Measurements from ENCODE around the gene PRADC1. TPM values are rescaled to one million over a fixed set of nuclear protein-coding genes. Genes with fewer than 3 reads are reported as not detected.

Gene PRADC1
- total and polyA plus RNA-seq, 9 of the 15 experiments (the other 6 are each of a cell fraction or from before 2014, with no cell fraction given), result 7.3 to 47.4 (median 34.2) TPM

GRCh38 chr2:73279852-73280251 lies 46.8 kb upstream of the PRADC1 start:
- 40% methylated on average over 7 of the region's 9 CpGs for WGBS (ENCODE audit: insufficient coverage, low coverage, missing lambda C conversion rate)
- intact Hi-C loops (cut with micrococcal nuclease), result no loop called here
- H3K9me3 ChIP-seq (replicated peaks; ENCODE audit: control insufficient read depth, insufficient read depth, low read depth, low read length), result no peaks in the 10 kb centered on the region
- FAIRE-seq, result no peak
- DNase-seq (ENCODE audit: extremely low read depth in 1 of 4, low spot score in 3 of 4), result peak in 1 of 4 experiments; percentile 41
- BruUV-seq (replicated peaks), result no TSS peak
- ChIA-PET CTCF (ENCODE audit: low intra/inter-chr PET ratio) (no interaction called here), POLR2A (interaction anchor here (1.1 kb wide), 1 partner anchor 9 kb away, joined by 3 read pairs; no protein-coding TSS in a partner anchor)
- H3K9me1 ChIP-seq (ENCODE audit: control insufficient read depth, insufficient read depth, low read length), result no peaks in the 10 kb centered on the region
- H3K9ac ChIP-seq (ENCODE audit: insufficient read depth in 1 of 2, low read depth in 2 of 2, low read length in 2 of 2), result no peak overlapping the region
- H3K36me3 ChIP-seq (ENCODE audit: control insufficient read depth, insufficient read depth, low read length), result 0 out of 3 replicates have a peak, but pooled peaks cover 2% of the 10 kb centered on the region
- no peak overlapping the region for H3K4me2 ChIP-seq (ENCODE audit: insufficient read depth, low read length)
- no peak overlapping the region for H3K4me3 ChIP-seq
- peaks cover 7% of the 10 kb centered on the region for H3K79me2 ChIP-seq (ENCODE audit: control insufficient read depth, insufficient read depth, low read length)
- no peak overlapping the region for H2AFZ ChIP-seq (ENCODE audit: low read depth, low read length)
- H3K4me1 ChIP-seq (replicated peaks in 1 of 2; ENCODE audit: control insufficient read depth in 2 of 2, insufficient read depth in 2 of 2, low read length in 2 of 2), result peaks cover 3 to 16% of the 10 kb centered on the region in 2 experiments; a peak in 4 of 5 replicates
- in situ Hi-C loops (cut with MboI), result no loop called here
- no peak overlapping the region for H3K27ac ChIP-seq (ENCODE audit: extremely low read depth, low read depth, low read length)
- no peaks in the 10 kb centered on the region for H3K27me3 ChIP-seq (ENCODE audit: control insufficient read depth in 2 of 2, insufficient read depth in 2 of 2, low read length in 2 of 2)
- ATAC-seq, result no peak
- 0 out of 2 replicates have a peak, but pooled peaks cover 4% of the 10 kb centered on the region for H4K20me1 ChIP-seq (replicated peaks; ENCODE audit: control insufficient read depth, insufficient read depth, low read length)
- TF ChIP-seq, protein P1, sequence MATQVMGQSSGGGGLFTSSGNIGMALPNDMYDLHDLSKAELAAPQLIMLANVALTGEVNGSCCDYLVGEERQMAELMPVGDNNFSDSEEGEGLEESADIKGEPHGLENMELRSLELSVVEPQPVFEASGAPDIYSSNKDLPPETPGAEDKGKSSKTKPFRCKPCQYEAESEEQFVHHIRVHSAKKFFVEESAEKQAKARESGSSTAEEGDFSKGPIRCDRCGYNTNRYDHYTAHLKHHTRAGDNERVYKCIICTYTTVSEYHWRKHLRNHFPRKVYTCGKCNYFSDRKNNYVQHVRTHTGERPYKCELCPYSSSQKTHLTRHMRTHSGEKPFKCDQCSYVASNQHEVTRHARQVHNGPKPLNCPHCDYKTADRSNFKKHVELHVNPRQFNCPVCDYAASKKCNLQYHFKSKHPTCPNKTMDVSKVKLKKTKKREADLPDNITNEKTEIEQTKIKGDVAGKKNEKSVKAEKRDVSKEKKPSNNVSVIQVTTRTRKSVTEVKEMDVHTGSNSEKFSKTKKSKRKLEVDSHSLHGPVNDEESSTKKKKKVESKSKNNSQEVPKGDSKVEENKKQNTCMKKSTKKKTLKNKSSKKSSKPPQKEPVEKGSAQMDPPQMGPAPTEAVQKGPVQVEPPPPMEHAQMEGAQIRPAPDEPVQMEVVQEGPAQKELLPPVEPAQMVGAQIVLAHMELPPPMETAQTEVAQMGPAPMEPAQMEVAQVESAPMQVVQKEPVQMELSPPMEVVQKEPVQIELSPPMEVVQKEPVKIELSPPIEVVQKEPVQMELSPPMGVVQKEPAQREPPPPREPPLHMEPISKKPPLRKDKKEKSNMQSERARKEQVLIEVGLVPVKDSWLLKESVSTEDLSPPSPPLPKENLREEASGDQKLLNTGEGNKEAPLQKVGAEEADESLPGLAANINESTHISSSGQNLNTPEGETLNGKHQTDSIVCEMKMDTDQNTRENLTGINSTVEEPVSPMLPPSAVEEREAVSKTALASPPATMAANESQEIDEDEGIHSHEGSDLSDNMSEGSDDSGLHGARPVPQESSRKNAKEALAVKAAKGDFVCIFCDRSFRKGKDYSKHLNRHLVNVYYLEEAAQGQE (IDR thresholded peaks at IDR 0.05; ENCODE audit: borderline replicate concordance), result peak; percentile 79
- TF ChIP-seq, protein P1 (CRISPR knock-in tag; IDR thresholded peaks at IDR 0.05; ENCODE audit: low read depth), result no peak
- TF ChIP-seq BACH1 (tag; IDR thresholded peaks at IDR 0.05) (no peak), FOSL1 (tag; conservative IDR thresholded peaks at IDR 0.05) (no peak), PBX2 (CRISPR knock-in tag; IDR thresholded peaks at IDR 0.05; ENCODE audit: low read depth) (no peak), PBX2 (tag; conservative IDR thresholded peaks at IDR 0.05; ENCODE audit: low read depth) (no peak), ZNF143 (CRISPR knock-in tag; IDR thresholded peaks at IDR 0.05) (no peak), MIER1 (IDR thresholded peaks at IDR 0.05; ENCODE audit: low read depth) (0 out of 2 replicates have a peak, but pooled peaks have one; percentile 21), ZNF445 (CRISPR knock-in tag; IDR thresholded peaks at IDR 0.05; ENCODE audit: low read depth) (no peak), FOXA1 (IDR thresholded peaks at IDR 0.05; ENCODE audit: borderline replicate concordance) (no peak), ZKSCAN8 (CRISPR knock-in tag; IDR thresholded peaks at IDR 0.05) (no peak)
- TF ChIP-seq, protein P2, sequence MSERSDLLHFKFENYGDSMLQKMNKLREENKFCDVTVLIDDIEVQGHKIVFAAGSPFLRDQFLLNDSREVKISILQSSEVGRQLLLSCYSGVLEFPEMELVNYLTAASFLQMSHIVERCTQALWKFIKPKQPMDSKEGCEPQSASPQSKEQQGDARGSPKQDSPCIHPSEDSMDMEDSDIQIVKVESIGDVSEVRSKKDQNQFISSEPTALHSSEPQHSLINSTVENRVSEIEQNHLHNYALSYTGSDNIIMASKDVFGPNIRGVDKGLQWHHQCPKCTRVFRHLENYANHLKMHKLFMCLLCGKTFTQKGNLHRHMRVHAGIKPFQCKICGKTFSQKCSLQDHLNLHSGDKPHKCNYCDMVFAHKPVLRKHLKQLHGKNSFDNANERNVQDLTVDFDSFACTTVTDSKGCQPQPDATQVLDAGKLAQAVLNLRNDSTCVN (CRISPR knock-in tag; IDR thresholded peaks at IDR 0.05), result no peak

Measured in K562 (cell line).